HL-60 (cell line): Measurements from ENCODE around the gene LAMA2.

ENCODE experiments used
- DNase-seq, 2 experiments: peaks; one replicate each; pipeline ENCODE4 v3.0.0-alpha.2; 2010 to 2020; ENCODE audit warnings: low read depth in 1 of 2, low spot score in 1 of 2
- H3K27ac ChIP-seq: fragments of 250-450 bp; sonication (Bioruptor Pico); replicated peaks from 2 replicates; pipeline ENCODE4 v1.5.1; 2020; ENCODE audit warnings: mild to moderate bottlenecking, moderate library complexity
- H3K27me3 ChIP-seq: fragments of 250-450 bp; sonication (Bioruptor Pico); 2 replicates; pipeline ENCODE4 v1.5.1; 2021; ENCODE audit warnings: mild to moderate bottlenecking, moderate library complexity; ENCODE audit not compliant: insufficient read depth, poor library complexity, severe bottlenecking
- H3K4me3 ChIP-seq: replicated peaks from 2 replicates; pipeline ENCODE4 v1.5.1; 2011; ENCODE audit warnings: mild to moderate bottlenecking, control low read depth, low read length; ENCODE audit not compliant: insufficient read depth
- GABPA ChIP-seq: IDR thresholded peaks from 2 replicates; pipeline ENCODE4 v1.6.1; 2012; ENCODE audit warnings: low read depth
- POLR2AphosphoS5 ChIP-seq: IDR thresholded peaks from 2 replicates; pipeline ENCODE4 v1.6.1; 2012; ENCODE audit warnings: low read depth
- REST ChIP-seq: IDR thresholded peaks from 2 replicates; pipeline ENCODE4 v1.6.1; 2012; ENCODE audit warnings: low read depth; ENCODE audit not compliant: insufficient replicate concordance
- SPI1 ChIP-seq: IDR thresholded peaks from 2 replicates; pipeline ENCODE4 v1.6.1; 2012; ENCODE audit warnings: low read depth, mild to moderate bottlenecking, borderline replicate concordance
- TF ChIP-seq, protein P1 (sequence below): IDR thresholded peaks from one replicate; pipeline ENCODE4 v1.5.1; 2011; ENCODE audit warnings: low read length, control low read depth, inconsistent platforms; ENCODE audit not compliant: insufficient read depth

Gene LAMA2

DNA sequence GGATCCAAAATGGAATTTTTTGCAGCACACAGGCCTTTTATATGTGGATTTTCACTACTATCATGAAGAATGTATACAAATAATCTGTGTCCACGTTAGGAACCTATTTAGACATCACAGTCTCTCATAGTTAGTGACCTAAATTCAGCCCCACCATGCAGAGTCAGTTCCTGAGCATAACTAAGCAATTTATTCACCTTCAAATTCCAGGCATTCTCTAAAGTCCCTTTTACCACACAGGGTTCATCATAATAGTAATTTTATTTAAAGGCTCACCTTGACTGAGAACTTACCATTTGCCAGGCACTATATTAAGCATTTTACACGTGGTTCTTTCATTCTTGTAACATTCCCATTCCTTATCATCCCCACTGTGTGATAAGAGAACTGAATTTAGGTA lies 473.2 kb downstream of the LAMA2 start:
- TF ChIP-seq, protein P1, sequence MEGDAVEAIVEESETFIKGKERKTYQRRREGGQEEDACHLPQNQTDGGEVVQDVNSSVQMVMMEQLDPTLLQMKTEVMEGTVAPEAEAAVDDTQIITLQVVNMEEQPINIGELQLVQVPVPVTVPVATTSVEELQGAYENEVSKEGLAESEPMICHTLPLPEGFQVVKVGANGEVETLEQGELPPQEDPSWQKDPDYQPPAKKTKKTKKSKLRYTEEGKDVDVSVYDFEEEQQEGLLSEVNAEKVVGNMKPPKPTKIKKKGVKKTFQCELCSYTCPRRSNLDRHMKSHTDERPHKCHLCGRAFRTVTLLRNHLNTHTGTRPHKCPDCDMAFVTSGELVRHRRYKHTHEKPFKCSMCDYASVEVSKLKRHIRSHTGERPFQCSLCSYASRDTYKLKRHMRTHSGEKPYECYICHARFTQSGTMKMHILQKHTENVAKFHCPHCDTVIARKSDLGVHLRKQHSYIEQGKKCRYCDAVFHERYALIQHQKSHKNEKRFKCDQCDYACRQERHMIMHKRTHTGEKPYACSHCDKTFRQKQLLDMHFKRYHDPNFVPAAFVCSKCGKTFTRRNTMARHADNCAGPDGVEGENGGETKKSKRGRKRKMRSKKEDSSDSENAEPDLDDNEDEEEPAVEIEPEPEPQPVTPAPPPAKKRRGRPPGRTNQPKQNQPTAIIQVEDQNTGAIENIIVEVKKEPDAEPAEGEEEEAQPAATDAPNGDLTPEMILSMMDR, result no peak
- no peak for TF ChIP-seq GABPA
- no peak for TF ChIP-seq SPI1
- DNase-seq, result no peak
- H3K27ac ChIP-seq, result no peak overlapping the region
- H3K27me3 ChIP-seq, result no peaks in the 10 kb centered on the region
- no peak overlapping the region for H3K4me3 ChIP-seq

DNA sequence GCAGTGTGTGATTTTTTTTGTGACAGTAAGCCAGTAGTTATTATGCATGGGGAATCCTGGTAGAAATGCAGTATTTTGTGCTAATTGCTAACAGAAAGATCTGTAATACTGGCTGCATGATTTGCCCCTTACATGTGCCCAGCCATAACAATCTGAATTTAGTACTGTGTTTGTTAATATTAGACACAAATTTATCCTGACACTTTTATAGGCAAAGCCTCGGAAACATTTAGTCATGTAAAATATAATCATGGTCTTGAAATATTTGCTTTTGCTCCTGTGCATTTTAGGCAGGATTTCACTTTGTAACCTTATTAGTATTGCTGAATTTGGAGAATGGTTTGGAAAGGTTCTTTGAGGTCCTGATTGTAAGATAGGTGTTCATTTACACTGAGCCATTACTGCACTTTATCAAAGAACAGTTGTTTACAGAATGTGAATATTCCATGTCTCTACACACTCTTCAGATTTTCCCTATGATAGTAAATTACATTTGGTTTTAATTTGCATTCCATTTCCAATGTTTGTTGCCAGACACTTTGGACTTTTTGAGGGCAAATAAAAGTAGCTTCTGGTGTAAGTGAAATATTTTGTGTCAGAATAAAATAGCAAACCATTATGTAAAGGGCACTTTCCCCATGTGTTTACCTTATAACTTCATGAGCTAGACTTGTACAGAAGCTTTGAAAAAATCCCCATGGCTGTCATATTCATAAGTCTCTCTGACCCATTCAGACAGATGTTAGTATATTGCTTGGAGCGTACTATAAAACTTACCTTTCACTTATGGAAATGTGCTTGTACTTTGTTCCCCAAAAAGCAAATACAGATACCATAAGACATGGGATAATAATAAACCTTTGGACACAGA lies 477.1 kb downstream of the LAMA2 start:
- no peak overlapping the region for H3K4me3 ChIP-seq
- no peak overlapping the region for H3K27ac ChIP-seq
- no peak for DNase-seq
- TF ChIP-seq GABPA (no peak), SPI1 (no peak), REST (no peak), POLR2AphosphoS5 (no peak)
- TF ChIP-seq, protein P1, result no peak
- H3K27me3 ChIP-seq, result no peaks in the 10 kb centered on the region

GRCh38 chr6:129360682-129360955 lies 477.7 kb downstream of the LAMA2 start:
- Histone ChIP-seq H3K27me3 (no peaks in the 10 kb centered on the region), H3K4me3 (no peak overlapping the region), H3K27ac (no peak overlapping the region)
- TF ChIP-seq GABPA, result no peak
- TF ChIP-seq, protein P1, result no peak
- no peak for TF ChIP-seq REST
- no peak for TF ChIP-seq POLR2AphosphoS5
- no peak for TF ChIP-seq SPI1
- no peak for DNase-seq

- no peak for TF ChIP-seq GABPA
- no peak for TF ChIP-seq REST
- TF ChIP-seq, protein P1, result no peak
- no peak for TF ChIP-seq POLR2AphosphoS5
- TF ChIP-seq SPI1, result no peak
Measured at GRCh38 chr6:129364037-129364436, 481.1 kb downstream of the LAMA2 start.

More at GRCh38 chr6:129364037-129364436, 481.1 kb downstream of the LAMA2 start:
- Histone ChIP-seq H3K27ac (no peak overlapping the region), H3K4me3 (no peak overlapping the region), H3K27me3 (no peaks in the 10 kb centered on the region)
- no peak for DNase-seq
